H1 (cell line): ENCODE data around the gene CDH7. TPM values are rescaled to one million over a fixed set of nuclear protein-coding genes. Genes with fewer than 3 reads are reported as not detected.

Experiments
- CTCF ChIA-PET: fragments of 300-600 bp; sonication (Branson Sonifier 250); formaldehyde crosslinking; loops from one replicate; lab custom pipeline; 2021; ENCODE audit not compliant: partially characterized antibody; lab: Charles Lee
- POLR2A ChIA-PET: fragments of 300-600 bp; sonication (Branson Sonifier 250); formaldehyde crosslinking; loops from one replicate; lab custom pipeline; 2021; ENCODE audit warnings: inconsistent platforms; ENCODE audit not compliant: partially characterized antibody; lab: Charles Lee
- DNase-seq, 2 experiments: peaks; one replicate each; pipeline versions ENCODE4 v3.0.0 to v3.0.0-alpha.2; 2010 to 2022; ENCODE audit warnings: low spot score in 2 of 2, low read depth in 1 of 2, mixed read lengths in 1 of 2
- FAIRE-seq: peaks from 2 replicates; lab custom pipeline; 2011; peaks lifted over from hg19 to GRCh38; lab: Jason Lieb, UNC
- H2AFZ ChIP-seq: 2 replicates; pipeline ENCODE4 v1.8.1; 2012; ENCODE audit warnings: low read length, inconsistent platforms
- H2AK5ac ChIP-seq: 2 replicates; pipeline ENCODE4 v1.6.1; 2013; ENCODE audit warnings: low read depth, low read length
- H2BK120ac ChIP-seq: replicated peaks from 2 replicates; pipeline ENCODE3; 2013; ENCODE audit warnings: low read depth, low read length, inconsistent platforms
- H2BK12ac ChIP-seq: 2 replicates; pipeline ENCODE4 v1.6.1; 2013; ENCODE audit warnings: low read depth, low read length
- H2BK15ac ChIP-seq: 2 replicates; pipeline ENCODE4 v1.6.1; 2013; ENCODE audit warnings: low read length
- H2BK20ac ChIP-seq: 2 replicates; pipeline ENCODE4 v1.6.1; 2013; ENCODE audit warnings: low read length
- H2BK5ac ChIP-seq: 2 replicates; pipeline ENCODE4 v1.6.1; 2013; ENCODE audit warnings: low read depth, low read length
- H3K14ac ChIP-seq: 2 replicates; pipeline ENCODE4 v1.6.1; 2013; ENCODE audit warnings: inconsistent platforms; ENCODE audit not compliant: insufficient read length
- H3K18ac ChIP-seq: 2 replicates; pipeline ENCODE4 v1.6.1; 2013; ENCODE audit warnings: low read length; ENCODE audit errors: extremely low read depth
- H3K23ac ChIP-seq: 2 replicates; pipeline ENCODE4 v1.6.1; 2013; ENCODE audit warnings: inconsistent platforms; ENCODE audit not compliant: insufficient read length
- H3K23me2 ChIP-seq: 2 replicates; pipeline ENCODE4 v1.6.1; 2013; ENCODE audit warnings: low read depth, low read length
- H3K27ac ChIP-seq: 2 replicates; pipeline ENCODE4 v1.6.1; 2011; ENCODE audit warnings: low read depth, low read length, inconsistent platforms
- H3K27me3 ChIP-seq, 4 experiments: replicated peaks in 1 of 4; 1 replicate in 1 of 4; 2 replicates in 3 of 4; pipeline versions ENCODE4 v1.6.1 to v1.8.1; 2011 to 2013; ENCODE audit warnings: low read length in 3 of 4, mild to moderate bottlenecking in 3 of 4, inconsistent platforms in 2 of 4, mixed read lengths in 2 of 4, moderate library complexity in 1 of 4; ENCODE audit not compliant: control insufficient read depth in 3 of 4, insufficient read depth in 3 of 4; ENCODE audit errors: extremely low read depth in 1 of 4
- H3K36me3 ChIP-seq, 4 experiments: 2 replicates each; pipeline versions ENCODE4 v1.6.1 to v1.8.1; 2011 to 2013; ENCODE audit warnings: mild to moderate bottlenecking in 4 of 4, low read length in 3 of 4, moderate library complexity in 2 of 4, control low read depth in 1 of 4, inconsistent platforms in 1 of 4; ENCODE audit not compliant: insufficient read depth in 4 of 4, control insufficient read depth in 2 of 4
- H3K4ac ChIP-seq: replicated peaks from 2 replicates; pipeline ENCODE3; 2013; ENCODE audit warnings: low read length, low read depth, mixed read lengths, inconsistent platforms; ENCODE audit not compliant: insufficient read length
- H3K4me1 ChIP-seq, 4 experiments: replicated peaks in 1 of 4; 1 replicate in 1 of 4; 2 replicates in 3 of 4; pipeline versions ENCODE4 v1.6.1 to v1.8.1; 2011 to 2013; ENCODE audit warnings: low read length in 3 of 4, inconsistent platforms in 2 of 4, mixed read lengths in 1 of 4; ENCODE audit not compliant: insufficient read depth in 4 of 4, control insufficient read depth in 3 of 4
- H3K4me2 ChIP-seq, 2 experiments: 2 replicates each; pipeline versions ENCODE4 v1.6.1 to v1.8.1; 2011 to 2013; ENCODE audit warnings: low read depth in 2 of 2, low read length in 2 of 2, control low read depth in 1 of 2, inconsistent platforms in 1 of 2, mild to moderate bottlenecking in 1 of 2; ENCODE audit not compliant: insufficient read depth in 1 of 2
- H3K4me3 ChIP-seq, 4 experiments: fragments of 200-600, 300-600 bp in 1 of 4; sonication (generic), shearing (Covaris generic), sonication (Bioruptor Twin) in 1 of 4; 2 replicates each; pipeline versions ENCODE4 v1.5.1 to v1.8.1; 2011 to 2016; ENCODE audit warnings: low read length in 4 of 4, low read depth in 3 of 4, control low read depth in 2 of 4, inconsistent platforms in 2 of 4, mild to moderate bottlenecking in 2 of 4, mixed read lengths in 1 of 4, moderate library complexity in 1 of 4; ENCODE audit not compliant: insufficient read depth in 2 of 4; ENCODE audit errors: extremely low read depth in 1 of 4
- H3K56ac ChIP-seq: replicated peaks from 2 replicates; pipeline ENCODE3; 2013; ENCODE audit warnings: low read depth, mild to moderate bottlenecking, mixed read lengths, low read length, inconsistent platforms; ENCODE audit not compliant: insufficient read length
- H3K79me1 ChIP-seq: 2 replicates; pipeline ENCODE4 v1.6.1; 2013; ENCODE audit warnings: low read depth, low read length, control low read depth
- H3K79me2 ChIP-seq, 2 experiments: 2 replicates each; pipeline versions ENCODE4 v1.6.1 to v1.8.1; 2012 to 2013; ENCODE audit warnings: low read length in 2 of 2, mild to moderate bottlenecking in 2 of 2, inconsistent platforms in 1 of 2; ENCODE audit not compliant: insufficient read depth in 2 of 2, control insufficient read depth in 1 of 2
- H3K9ac ChIP-seq, 4 experiments: replicated peaks in 1 of 4; 1 replicate in 1 of 4; 2 replicates in 3 of 4; pipeline versions ENCODE4 v1.6.1 to v1.8.1; 2011 to 2013; ENCODE audit warnings: low read depth in 3 of 4, low read length in 3 of 4, control low read depth in 2 of 4, mild to moderate bottlenecking in 2 of 4, moderate library complexity in 2 of 4, inconsistent platforms in 1 of 4; ENCODE audit errors: extremely low read depth in 1 of 4
- H3K9me3 ChIP-seq, 2 experiments: 2 replicates each; pipeline versions ENCODE4 v1.6.1 to v1.8.1; 2012 to 2013; ENCODE audit warnings: mild to moderate bottlenecking in 2 of 2, moderate library complexity in 2 of 2, control low read depth in 1 of 2, inconsistent platforms in 1 of 2, low read depth in 1 of 2, low read length in 1 of 2, mixed read lengths in 1 of 2; ENCODE audit not compliant: insufficient read depth in 2 of 2
- H4K20me1 ChIP-seq, 2 experiments: replicated peaks in 1 of 2; 2 replicates each; pipeline versions ENCODE3 to v1.8.1; 2011 to 2013; ENCODE audit warnings: inconsistent platforms in 2 of 2, low read length in 2 of 2, mild to moderate bottlenecking in 1 of 2; ENCODE audit not compliant: insufficient read depth in 2 of 2, control insufficient read depth in 1 of 2
- H4K5ac ChIP-seq: 2 replicates; pipeline ENCODE4 v1.6.1; 2013; ENCODE audit warnings: low read length, low read depth, mixed read lengths, inconsistent platforms; ENCODE audit not compliant: insufficient read length
- H4K8ac ChIP-seq: 2 replicates; pipeline ENCODE4 v1.8.0; 2013; ENCODE audit warnings: mild to moderate bottlenecking, moderate library complexity, low read length, inconsistent platforms; ENCODE audit not compliant: insufficient read depth; ENCODE audit errors: extremely low read depth
- H4K91ac ChIP-seq: replicated peaks from 2 replicates; pipeline ENCODE3; 2013; ENCODE audit warnings: low read length, mixed read lengths, inconsistent platforms; ENCODE audit not compliant: insufficient read length
- TCF12 ChIP-seq: IDR thresholded peaks from 2 replicates; pipeline ENCODE4 v1.6.1; 2011; ENCODE audit warnings: low read depth, mild to moderate bottlenecking, low read length
- WGBS, 2 experiments: shearing (Covaris generic) in 1 of 2; methylation state at CpG; one replicate each; pipeline versions ENCODE4 v1.1.6 to v1.1.7; 2013 to 2015; ENCODE audit warnings: low lambda C conversion rate in 2 of 2, mixed read lengths in 2 of 2, inconsistent platforms in 1 of 2, low coverage in 1 of 2, missing lambda C conversion rate in 1 of 2; ENCODE audit not compliant: insufficient replicate concordance in 2 of 2, insufficient coverage in 1 of 2, insufficient read length in 1 of 2; ENCODE audit errors: extremely low coverage in 1 of 2, missing lambda C conversion rate in 1 of 2; 5-methylcytosine and 5-hydroxymethylcytosine counted together
- polyA plus RNA-seq, 7 experiments: library from polyadenylated mRNA; depleted of rRNA in 3 of 7; stranded (reverse) in 5 of 7; unstranded in 2 of 7; fragments of >200 nt in 5 of 7; fragments of 200-250 nt in 2 of 7; gene quantifications; 1 replicate in 5 of 7; 2 replicates in 1 of 7; 4 replicates in 1 of 7; pipeline versions ENCODE4 v1.2.1 to v1.2.3, GENCODE V29; 2011 to 2013; ENCODE audit warnings: missing spikeins in 2 of 7, mixed read lengths in 2 of 7
- total RNA-seq: library from RNA; stranded (reverse); fragmentation: NEBNext Ultra II Directional; extraction: Animal tissue kit (Norgen Biotek cat#: 25700); gene quantifications from 2 replicates; pipeline ENCODE4 v1.2.1, GENCODE V29; 2021

The CDH7 gene
- total and polyA plus RNA-seq, 2 of the 8 experiments (the other 6 are each of a cell fraction or from before 2014, with no cell fraction given) = 1.00 to 1.5 TPM

- Histone ChIP-seq H2AFZ (peak overlapping the region; percentile 82), H2BK15ac (no peak overlapping the region), H3K9me3 (no peaks in the 10 kb centered on the region), H3K14ac (no peak overlapping the region), H3K79me1 (no peaks in the 10 kb centered on the region), H3K79me2 (no peaks in the 10 kb centered on the region), H2BK120ac (no peak overlapping the region), H3K36me3 (no peaks in the 10 kb centered on the region), H3K18ac (no peak overlapping the region), H3K4me3 (no peak overlapping the region), H3K23me2 (no peaks in the 10 kb centered on the region), H4K91ac (no peak overlapping the region), H3K4ac (no peak overlapping the region), H4K5ac (no peak overlapping the region), H3K4me1 (no peaks in the 10 kb centered on the region), H4K20me1 (no peaks in the 10 kb centered on the region), H3K9ac (no peak overlapping the region), H3K56ac (no peak overlapping the region), H2BK12ac (no peak overlapping the region), H2BK5ac (no peak overlapping the region), H3K23ac (no peak overlapping the region), H2BK20ac (no peak overlapping the region), H2AK5ac (no peak overlapping the region), H4K8ac (no peak overlapping the region), H3K4me2 (no peak overlapping the region), H3K27ac (no peak overlapping the region), H3K27me3 (no peaks in the 10 kb centered on the region)
- ChIA-PET CTCF (interaction anchor here (0.6 to 1.3 kb wide), 3 partner anchors 12 to 922 kb away, joined by 3 to 5 read pairs (median 3); no protein-coding TSS in a partner anchor), POLR2A (no interaction called here)
- 71% methylated on average over 2 of the region's 2 CpGs; no CpG with 5 or more reads in 1 of the 2 experiments for WGBS, 2 experiments
- TF ChIP-seq TCF12 = no peak
- no peak for FAIRE-seq
- DNase-seq = no peak
Observed at GRCh38 chr18:65737471-65737955, 13.3 kb upstream of the CDH7 start.
